HCEC 1CT (cell line): ENCODE data around the gene KRT82.

ENCODE experiments used
- DNase-seq: peaks from one replicate; pipeline ENCODE4 v3.0.0-alpha.2; 2017

Gene KRT82

DNA sequence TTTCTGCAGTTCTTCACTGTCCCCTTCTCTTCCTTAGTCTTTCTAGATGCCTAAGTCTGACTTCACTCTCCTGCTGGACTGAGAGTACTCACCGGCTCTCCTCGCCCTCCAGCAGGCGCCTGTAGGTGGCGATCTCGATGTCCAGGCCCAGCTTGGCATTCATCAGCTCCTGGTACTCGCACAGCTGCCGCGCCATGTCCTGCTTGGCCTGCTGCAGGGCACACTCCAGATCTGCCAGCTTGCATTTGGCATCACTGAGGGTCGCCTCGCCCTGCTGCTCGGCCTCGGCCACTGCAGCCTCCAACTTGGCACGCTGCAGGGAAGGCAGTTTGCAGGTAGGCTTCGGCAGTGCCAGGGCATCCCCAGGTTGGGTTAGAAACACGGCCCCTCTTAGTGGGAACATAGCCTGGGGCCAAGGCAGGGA is 25.9 kb downstream of the KRT82 start:
- no peak for DNase-seq

DNA sequence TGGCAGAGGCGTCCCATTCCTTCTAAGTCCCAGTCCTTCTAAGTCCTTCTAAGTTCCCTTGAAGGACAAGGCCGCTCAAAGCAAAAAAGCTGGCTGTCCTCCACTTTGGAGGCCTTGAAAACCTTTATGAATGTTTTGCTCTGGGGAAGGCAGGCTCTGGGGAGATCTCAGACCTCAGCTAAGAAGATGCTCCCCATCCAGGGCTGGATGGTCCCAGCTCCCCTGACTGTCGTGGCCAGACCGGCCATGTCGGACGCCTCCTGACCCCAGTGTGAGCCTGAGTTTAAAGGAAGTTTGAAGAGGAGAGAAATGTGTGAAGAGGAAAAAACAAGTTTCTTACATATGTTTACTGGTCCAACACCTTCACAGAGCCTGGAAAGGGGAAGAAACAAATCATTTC is 26.6 kb downstream of the KRT82 start:
- DNase-seq: no peak

DNA sequence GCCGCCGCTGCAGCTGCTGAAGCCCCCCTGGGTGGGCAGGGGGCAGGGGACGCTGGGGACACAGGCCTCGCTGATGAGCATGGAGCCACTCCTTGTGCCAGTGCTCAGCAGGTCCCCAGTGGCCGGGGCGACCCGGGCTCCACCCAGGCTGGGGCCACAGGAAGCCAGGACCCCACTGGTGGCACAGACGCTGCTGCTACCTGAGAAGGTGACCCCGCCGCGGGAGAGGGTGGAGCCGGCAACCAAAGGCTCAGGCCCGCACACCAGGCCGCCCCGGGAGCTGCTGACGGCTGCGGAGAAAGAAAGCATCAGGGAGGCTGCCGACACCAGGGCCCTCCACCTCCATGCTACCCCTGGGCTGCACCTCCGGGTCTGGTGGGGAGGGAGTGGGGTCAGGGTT is 28.0 kb downstream of the KRT82 start:
- DNase-seq: no peak

DNA sequence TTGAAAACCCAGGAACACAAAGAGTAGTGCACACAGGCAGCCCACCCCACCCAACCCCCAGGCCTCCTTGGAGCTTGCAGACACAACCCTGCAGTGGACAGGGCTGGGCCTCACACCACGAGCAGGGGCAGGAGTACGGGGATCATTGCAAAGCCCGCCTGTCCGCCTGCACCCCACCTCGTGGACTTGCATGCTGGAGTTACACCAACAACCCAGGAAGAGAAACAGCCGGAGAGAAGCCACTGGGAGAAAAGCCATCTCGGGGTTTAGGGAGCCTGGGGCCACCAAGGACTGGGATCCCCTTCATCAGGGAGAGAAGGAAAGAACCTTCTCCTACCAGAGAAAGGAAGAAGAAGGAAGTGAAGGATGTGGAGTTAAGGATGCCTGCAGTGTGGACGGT is 28.9 kb downstream of the KRT82 start:
- DNase-seq: no peak

- peak; percentile 71 for DNase-seq
Measured at GRCh38 chr12:52372216-52373154, 33.6 kb downstream of the KRT82 start.

DNA sequence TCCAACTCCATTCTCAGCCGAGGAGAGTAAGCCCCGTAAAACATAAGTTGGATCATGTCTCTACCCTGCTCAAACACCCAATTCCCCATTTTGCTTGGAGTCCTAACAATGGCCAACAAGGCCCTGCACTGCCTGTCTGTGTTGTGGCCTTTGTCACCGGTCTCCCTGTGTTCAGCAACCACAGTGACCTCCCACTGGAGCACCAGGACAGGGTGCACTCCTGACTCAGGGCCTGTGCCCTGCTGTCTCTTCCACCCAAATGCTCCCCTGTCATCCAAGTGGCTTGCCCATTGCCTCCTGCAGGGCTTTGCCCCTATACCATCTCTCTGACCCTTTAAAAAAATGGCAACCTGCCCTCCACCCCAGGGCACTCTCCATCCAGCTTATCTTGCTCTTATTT is 34.4 kb downstream of the KRT82 start:
- DNase-seq: no peak

DNA sequence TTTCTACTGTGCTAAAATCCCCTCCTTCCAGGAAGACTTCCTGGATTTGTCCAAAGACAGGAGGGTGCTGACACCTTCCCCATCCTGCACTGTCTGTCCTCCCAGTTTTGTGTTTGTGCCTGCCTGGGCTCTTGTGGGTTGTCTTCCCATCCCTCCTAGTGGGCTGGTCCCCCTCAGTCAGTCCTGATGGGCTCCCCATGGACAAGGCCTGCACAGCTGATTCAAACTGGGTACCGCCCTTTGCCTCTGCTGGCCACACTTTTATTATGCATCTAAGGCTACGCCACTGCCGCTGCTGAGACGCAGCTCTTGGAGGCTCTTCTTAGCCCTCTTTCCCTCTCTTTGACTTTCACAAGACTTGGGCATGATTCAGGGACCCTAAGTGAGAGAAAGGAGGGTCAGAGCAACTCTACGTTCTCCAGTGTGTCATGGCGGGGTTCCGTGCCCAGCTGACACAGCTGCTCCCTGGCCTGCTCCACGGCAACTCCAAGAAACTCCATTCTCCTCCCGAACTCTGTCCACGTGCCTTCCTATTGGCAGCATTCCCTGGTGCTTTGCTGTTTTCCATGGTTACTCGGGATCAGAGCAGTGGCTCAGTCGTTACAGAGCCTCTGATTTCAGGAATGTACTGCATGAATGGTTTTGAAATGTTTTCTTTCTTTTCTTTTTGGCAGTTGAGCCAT is 35.1 kb downstream of the KRT82 start:
- no peak for DNase-seq

DNA sequence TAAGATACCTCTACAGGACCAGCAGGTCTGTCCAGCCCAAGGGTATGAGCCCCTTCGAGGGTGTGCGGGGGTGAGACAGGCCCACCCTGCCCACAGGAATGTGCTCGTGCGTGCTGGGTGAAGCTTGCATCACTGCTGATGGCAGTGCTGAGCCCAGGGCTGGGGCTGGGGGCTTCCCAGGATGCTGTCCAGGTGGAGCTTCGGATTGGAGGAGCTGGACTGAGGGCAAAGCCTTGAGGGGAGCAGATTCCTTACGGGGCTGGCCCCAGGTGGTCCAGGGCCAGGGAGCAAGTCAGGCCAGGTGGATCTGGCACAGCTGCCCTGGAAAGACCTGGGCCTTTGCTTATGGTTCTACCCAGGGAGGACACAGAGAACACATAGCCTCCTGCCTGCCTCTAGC is 36.3 kb downstream of the KRT82 start:
- no peak for DNase-seq

- no peak for DNase-seq
Measured at GRCh38 chr12:52369211-52369610, 36.9 kb downstream of the KRT82 start.

GRCh38 chr12:52368508-52368907 is 37.6 kb downstream of the KRT82 start:
- DNase-seq: no peak

DNA sequence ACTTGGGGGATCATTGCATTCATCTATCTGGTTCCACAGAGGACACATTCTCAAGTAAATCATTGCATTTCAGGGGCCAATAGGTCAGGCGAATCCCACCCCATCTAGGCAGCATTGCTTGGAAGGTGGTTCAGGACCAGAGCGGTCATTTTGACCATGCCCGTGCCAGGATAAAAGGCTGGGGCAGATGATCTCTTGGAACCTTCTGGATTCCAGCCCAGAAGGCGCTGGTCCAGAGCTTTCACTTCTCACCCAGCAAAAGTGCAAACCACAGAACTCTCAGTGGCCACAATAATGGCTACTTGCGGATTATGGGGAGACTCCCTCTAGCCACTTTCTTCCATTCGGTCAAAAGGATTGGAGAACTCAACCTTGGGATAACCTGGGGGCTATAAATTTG is 38.3 kb downstream of the KRT82 start:
- DNase-seq: no peak

DNA sequence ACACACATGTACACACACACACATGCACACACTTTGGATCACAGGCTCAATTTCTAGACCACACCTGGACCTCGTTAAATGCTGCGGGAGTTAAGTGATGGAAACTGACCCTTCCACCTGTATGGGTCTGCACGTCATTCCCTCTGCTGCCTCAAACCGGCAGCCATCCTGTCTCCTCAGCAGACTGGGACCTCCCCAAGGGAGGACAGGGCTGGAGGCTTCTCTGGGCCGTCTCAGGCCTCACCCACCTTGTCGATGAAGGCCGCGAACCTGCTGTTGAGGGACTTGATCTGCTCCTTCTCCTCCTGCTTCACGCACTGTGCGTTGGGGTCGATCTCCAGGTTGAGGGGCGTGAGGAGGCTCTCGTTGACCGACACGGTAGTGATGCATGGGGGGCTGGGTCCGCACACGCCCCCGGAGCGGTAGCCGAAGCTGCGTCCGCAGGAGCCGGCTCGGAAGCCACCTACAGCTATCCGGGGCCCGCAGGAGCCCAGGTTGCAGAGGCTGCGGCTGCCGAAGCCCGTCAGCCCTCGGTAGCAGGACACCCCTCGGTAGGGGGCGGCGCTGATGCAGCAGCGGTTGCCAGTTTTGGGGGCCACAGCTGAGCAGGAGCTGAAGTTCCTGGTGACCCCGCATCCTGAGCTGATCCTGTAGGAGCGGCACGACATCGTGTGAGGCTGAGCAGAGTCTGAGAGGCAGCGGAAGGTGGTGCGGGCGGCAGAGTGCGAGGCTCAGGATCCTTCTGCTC is 39.2 kb downstream of the KRT82 start, which contains the start of gene KRT85:
Gene KRT85 (minus strand): TSS at position 744 of the 748 bp plus-strand sequence. CDS start 76 bp downstream, at position 668.
- no peak for DNase-seq

GRCh38 chr12:52364901-52365489 is 41.1 kb downstream of the KRT82 start:
- DNase-seq: no peak

- no peak for DNase-seq
Measured at GRCh38 chr12:52364061-52364460, 42.1 kb downstream of the KRT82 start.

GRCh38 chr12:52363111-52363679 is 42.9 kb downstream of the KRT82 start:
- DNase-seq: no peak

- DNase-seq: no peak
Measured at GRCh38 chr12:52362118-52362726, 43.9 kb downstream of the KRT82 start.

DNA sequence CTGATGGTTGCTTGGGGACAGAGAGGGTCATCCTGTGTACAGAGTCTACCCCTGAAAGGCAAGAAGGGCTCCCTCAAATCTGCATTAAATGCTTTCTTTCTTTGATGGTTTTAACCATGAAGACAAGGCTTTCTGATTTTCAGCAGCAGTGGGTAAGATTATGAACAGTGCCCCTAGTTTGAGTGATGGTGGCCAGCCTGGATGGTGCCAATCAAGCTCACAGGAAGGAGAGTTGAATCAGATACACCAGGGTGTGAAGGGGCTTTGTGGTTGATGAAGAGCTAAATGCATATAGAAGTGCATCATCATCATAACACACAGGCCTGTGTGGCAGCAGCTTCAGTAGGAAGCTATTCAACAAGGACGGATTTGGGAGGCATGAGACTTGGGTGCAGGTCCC is 44.6 kb downstream of the KRT82 start:
- no peak for DNase-seq

DNA sequence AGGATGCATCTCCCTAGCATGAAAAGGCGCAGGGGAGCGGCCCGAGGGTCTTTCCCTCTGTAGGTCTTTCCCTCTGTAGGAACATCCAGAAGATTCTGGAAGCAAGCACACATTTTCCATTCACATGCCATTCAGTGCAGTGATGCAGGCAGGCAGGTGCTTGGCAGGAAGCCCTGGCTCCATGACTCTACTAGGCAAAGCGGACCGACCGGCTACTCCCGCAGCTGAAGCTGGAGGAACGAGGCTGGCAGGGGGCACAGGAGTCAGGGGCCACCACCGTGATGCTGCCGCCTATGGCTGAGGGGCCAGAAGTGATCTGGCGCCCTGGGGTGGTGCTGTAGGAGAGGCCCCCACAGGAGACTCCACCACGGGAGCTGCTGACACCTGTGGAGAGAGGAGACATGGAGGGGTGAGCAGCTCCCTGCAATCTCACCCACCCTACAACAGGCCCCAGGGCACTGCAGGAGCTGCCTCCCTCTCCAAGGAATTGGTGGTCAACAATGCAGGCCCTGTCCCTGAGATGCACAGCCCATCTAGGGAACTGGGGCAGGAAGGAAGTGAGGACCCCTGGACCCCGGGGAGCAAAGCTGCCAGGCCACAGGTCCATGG is 45.4 kb downstream of the KRT82 start:
- DNase-seq: no peak

DNA sequence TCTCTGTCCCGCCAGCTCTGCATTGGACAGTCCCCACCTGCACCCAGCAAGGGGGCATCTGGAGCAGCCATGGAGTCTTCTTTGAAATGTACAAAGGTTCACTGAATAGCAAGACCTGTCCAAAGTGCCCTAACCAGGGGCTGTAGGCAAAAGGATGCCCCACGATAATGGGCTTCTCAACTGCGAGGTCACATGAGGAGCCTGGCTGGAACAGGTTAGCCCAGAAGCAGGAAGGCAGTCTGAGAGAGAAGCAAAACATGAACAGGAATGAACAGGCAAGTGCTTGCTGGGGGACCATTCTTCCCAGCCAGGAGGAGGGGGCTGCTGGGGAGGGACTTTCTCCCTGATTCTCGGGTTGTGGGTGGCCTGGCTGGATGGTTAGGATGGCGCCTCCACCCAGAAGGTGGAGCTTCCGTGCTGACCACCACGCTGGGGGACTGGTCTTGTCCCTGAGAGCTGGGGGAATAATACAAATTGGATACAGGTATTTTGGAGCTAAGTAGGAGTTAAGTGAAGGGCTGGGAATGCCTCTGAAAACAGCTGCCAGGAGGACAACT is 46.0 kb downstream of the KRT82 start:
- no peak for DNase-seq

GRCh38 chr12:52359621-52360061 is 46.5 kb downstream of the KRT82 start:
- no peak for DNase-seq
